ENCODE measurements around the gene RASSF7. TPM values are rescaled to one million over a fixed set of nuclear protein-coding genes. Genes with fewer than 3 reads are reported as not detected.

The RASSF7 gene
- polyA plus RNA-seq, 1 donor from 2014 or later = 37.1 TPM

GRCh38 chr11:575996-576768 is 15.4 kb downstream of the RASSF7 start, which contains the start of gene PHRF1:
PHRF1 (plus strand) TSS chr11:576470; CDS start chr11:581513, 5,043 bp downstream.
- Histone ChIP-seq H3K27me3 (ENCODE audit: insufficient read depth, low read depth, low read length) (no peaks in the 10 kb centered on the region), H3K79me2 (replicated peaks; ENCODE audit: insufficient read depth, low read length) (peaks cover 39% of the 10 kb centered on the region), H3K4me3 (ENCODE audit: low read length) (peak within 1 kb of the TSS; percentile 97), H3K9me2 (ENCODE audit: insufficient read depth, low read length) (no peaks in the 10 kb centered on the region), H4K20me1 (ENCODE audit: insufficient read depth) (peaks cover 16% of the 10 kb centered on the region), H3K4me2 (ENCODE audit: low read length) (peak within 1 kb of the TSS; percentile 68), H3K36me3 (ENCODE audit: insufficient read depth, low read length) (no peaks in the 10 kb centered on the region), H3K9ac (ENCODE audit: low read length) (peak within 1 kb of the TSS; percentile 93), H3F3A (ENCODE audit: insufficient read depth, low read length, poor library complexity, severe bottlenecking) (no peaks in the 10 kb centered on the region), H3K27ac (ENCODE audit: low read length) (peak within 1 kb of the TSS; percentile 90), H3K9me3 (ENCODE audit: low read length) (no peaks in the 10 kb centered on the region), H2AFZ (ENCODE audit: low read depth, low read length) (peak within 1 kb of the TSS; percentile 95)
- TF ChIP-seq EZH2 (IDR thresholded peaks at IDR 0.05; ENCODE audit: borderline replicate concordance, insufficient read depth, low read length, poor library complexity, severe bottlenecking) = no peak
- TF ChIP-seq TAF1 (IDR thresholded peaks at IDR 0.05; ENCODE audit: low read depth) = peak; percentile 87
- peak; percentile 22 for TF ChIP-seq SMC3 (conservative IDR thresholded peaks at IDR 0.05; ENCODE audit: poor library complexity)
- TF ChIP-seq EP300 (conservative IDR thresholded peaks at IDR 0.05; ENCODE audit: poor library complexity, severe bottlenecking) = peak; percentile 60
- peak; percentile 77 for TF ChIP-seq MXI1 (conservative IDR thresholded peaks at IDR 0.05; ENCODE audit: poor library complexity, severe bottlenecking)
- TF ChIP-seq REST (IDR thresholded peaks at IDR 0.05; ENCODE audit: borderline replicate concordance) = peak; percentile 84
- peak; percentile 34 for TF ChIP-seq CTCF (IDR thresholded peaks at IDR 0.05; ENCODE audit: poor library complexity, severe bottlenecking)
- TF ChIP-seq RAD21 (conservative IDR thresholded peaks at IDR 0.05) = no peak
- peak; percentile 87 for TF ChIP-seq POLR2AphosphoS5 (IDR thresholded peaks at IDR 0.05)

GRCh38 chr11:576811-577610 is 16.2 kb downstream of the RASSF7 start:
- Histone ChIP-seq H3F3A (ENCODE audit: insufficient read depth, low read length, poor library complexity, severe bottlenecking) (no peaks in the 10 kb centered on the region), H3K9me3 (ENCODE audit: low read length) (no peaks in the 10 kb centered on the region), H3K9me2 (ENCODE audit: insufficient read depth, low read length) (no peaks in the 10 kb centered on the region), H3K9ac (ENCODE audit: low read length) (peak overlapping the region; percentile 93), H3K27ac (ENCODE audit: low read length) (peak overlapping the region; percentile 52), H3K79me2 (replicated peaks; ENCODE audit: insufficient read depth, low read length) (peaks cover 39% of the 10 kb centered on the region), H3K27me3 (ENCODE audit: insufficient read depth, low read depth, low read length) (no peaks in the 10 kb centered on the region), H3K4me3 (ENCODE audit: low read length) (peak overlapping the region; percentile 97), H3K4me2 (ENCODE audit: low read length) (peak overlapping the region; percentile 68), H2AFZ (ENCODE audit: low read depth, low read length) (no peak overlapping the region), H4K20me1 (ENCODE audit: insufficient read depth) (peaks cover 16% of the 10 kb centered on the region), H3K36me3 (ENCODE audit: insufficient read depth, low read length) (no peaks in the 10 kb centered on the region)
- no peak for TF ChIP-seq EZH2 (IDR thresholded peaks at IDR 0.05; ENCODE audit: borderline replicate concordance, insufficient read depth, low read length, poor library complexity, severe bottlenecking)
- no peak for TF ChIP-seq POLR2AphosphoS5 (IDR thresholded peaks at IDR 0.05)
- no peak for TF ChIP-seq TAF1 (IDR thresholded peaks at IDR 0.05; ENCODE audit: low read depth)
- no peak for TF ChIP-seq EP300 (conservative IDR thresholded peaks at IDR 0.05; ENCODE audit: poor library complexity, severe bottlenecking)
- no peak for TF ChIP-seq REST (IDR thresholded peaks at IDR 0.05; ENCODE audit: borderline replicate concordance)
- TF ChIP-seq CTCF (IDR thresholded peaks at IDR 0.05; ENCODE audit: poor library complexity, severe bottlenecking) = no peak
- TF ChIP-seq MXI1 (conservative IDR thresholded peaks at IDR 0.05; ENCODE audit: poor library complexity, severe bottlenecking) = no peak
- no peak for TF ChIP-seq RAD21 (conservative IDR thresholded peaks at IDR 0.05)
- no peak for TF ChIP-seq SMC3 (conservative IDR thresholded peaks at IDR 0.05; ENCODE audit: poor library complexity)
